Spleen (tissue), 7 donors: ENCODE data around the gene SLC12A3.

Source experiments
- POLR2A ChIP-seq, 3 donors: fragments of 450-650 bp; IDR thresholded peaks; one replicate each; pipeline ENCODE4 v1.5.1; 2017; ENCODE audit warnings: antibody characterized with exemption in 3 of 3, mild to moderate bottlenecking in 1 of 3
- TF ChIP-seq, protein P1 (sequence below), 11 experiments: fragments of 200-600 bp in 7 of 11; fragments of 450-650 bp in 4 of 11; sonication (generic) in 4 of 11; IDR thresholded peaks in 8 of 11; conservative IDR thresholded peaks in 3 of 11; 1 replicate in 7 of 11; 2 replicates in 4 of 11; pipeline versions ENCODE4 v1.4.0 to v1.8.0; 2016 to 2021; ENCODE audit warnings: antibody characterized with exemption in 11 of 11, inconsistent platforms in 4 of 11, mild to moderate bottlenecking in 1 of 11
- donor health status: DM: no; HTN: no; CAD: no; lungs with moderate emphysema.
- donor health status: DM: no; HTN: no; CAD: no.
- donor health status: DM: no; HTN: no; CAD: no.

- no peak for TF ChIP-seq POLR2A (IDR thresholded peaks at IDR 0.05)
- TF ChIP-seq, protein P1, sequence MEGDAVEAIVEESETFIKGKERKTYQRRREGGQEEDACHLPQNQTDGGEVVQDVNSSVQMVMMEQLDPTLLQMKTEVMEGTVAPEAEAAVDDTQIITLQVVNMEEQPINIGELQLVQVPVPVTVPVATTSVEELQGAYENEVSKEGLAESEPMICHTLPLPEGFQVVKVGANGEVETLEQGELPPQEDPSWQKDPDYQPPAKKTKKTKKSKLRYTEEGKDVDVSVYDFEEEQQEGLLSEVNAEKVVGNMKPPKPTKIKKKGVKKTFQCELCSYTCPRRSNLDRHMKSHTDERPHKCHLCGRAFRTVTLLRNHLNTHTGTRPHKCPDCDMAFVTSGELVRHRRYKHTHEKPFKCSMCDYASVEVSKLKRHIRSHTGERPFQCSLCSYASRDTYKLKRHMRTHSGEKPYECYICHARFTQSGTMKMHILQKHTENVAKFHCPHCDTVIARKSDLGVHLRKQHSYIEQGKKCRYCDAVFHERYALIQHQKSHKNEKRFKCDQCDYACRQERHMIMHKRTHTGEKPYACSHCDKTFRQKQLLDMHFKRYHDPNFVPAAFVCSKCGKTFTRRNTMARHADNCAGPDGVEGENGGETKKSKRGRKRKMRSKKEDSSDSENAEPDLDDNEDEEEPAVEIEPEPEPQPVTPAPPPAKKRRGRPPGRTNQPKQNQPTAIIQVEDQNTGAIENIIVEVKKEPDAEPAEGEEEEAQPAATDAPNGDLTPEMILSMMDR (IDR thresholded peaks at IDR 0.05 in 8 of 11, conservative IDR thresholded peaks at IDR 0.05 in 3 of 11) = no peak
Observed at GRCh38 chr16:56882077-56882800, 17.2 kb downstream of the SLC12A3 start.
